ENCODE results near the gene TWNK.

Gene TWNK

DNA sequence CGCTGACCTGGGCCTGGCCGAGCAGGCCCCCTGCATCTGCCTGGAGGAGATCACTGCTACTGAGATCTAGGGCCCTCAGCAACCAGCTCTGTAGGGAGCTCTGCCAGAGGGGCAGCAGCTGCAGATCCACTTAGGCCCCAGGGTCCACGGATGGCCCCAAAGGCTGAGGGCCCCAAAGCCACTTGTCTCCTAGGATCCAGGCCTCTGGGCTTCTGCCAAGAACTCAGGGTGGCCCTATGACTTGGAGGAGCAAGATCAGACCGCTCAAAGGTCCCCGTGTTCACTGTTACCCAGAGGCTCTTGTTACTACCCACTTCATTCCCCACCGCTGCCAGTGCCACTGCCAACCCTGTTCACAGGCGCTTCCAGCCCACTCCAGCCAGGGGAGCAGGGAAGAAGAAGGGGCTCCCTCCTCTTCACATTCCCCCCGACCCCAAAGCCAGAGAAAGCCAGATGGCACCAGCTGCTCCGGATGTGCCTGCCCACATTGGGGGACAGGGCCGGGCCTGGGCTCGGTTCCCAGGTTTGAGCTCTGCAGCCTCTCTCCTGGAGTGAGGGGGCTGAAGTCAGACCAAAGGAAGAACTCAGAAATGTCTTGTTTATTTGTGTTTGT is 19.9 kb downstream of the TWNK start:
- peaks cover 23% of the 10 kb centered on the region for H3K4me1 ChIP-seq (ENCODE audit: insufficient read depth, low read length)
- no peak overlapping the region for H3K4me3 ChIP-seq (ENCODE audit: low read depth in 1 of 2, low read length in 2 of 2)
- no peak overlapping the region for H3K9ac ChIP-seq (ENCODE audit: low read length)
- no peaks in the 10 kb centered on the region for H3K27me3 ChIP-seq (ENCODE audit: control insufficient read depth in 1 of 2, insufficient read depth in 2 of 2, low read length in 2 of 2)
- H3K27ac ChIP-seq (ENCODE audit: low read depth, low read length) = peak overlapping the region; percentile 58
- no peaks in the 10 kb centered on the region for H3K9me3 ChIP-seq (ENCODE audit: low read length)
- H3K36me3 ChIP-seq (ENCODE audit: insufficient read depth, low read length) = peaks cover 32% of the 10 kb centered on the region

DNA sequence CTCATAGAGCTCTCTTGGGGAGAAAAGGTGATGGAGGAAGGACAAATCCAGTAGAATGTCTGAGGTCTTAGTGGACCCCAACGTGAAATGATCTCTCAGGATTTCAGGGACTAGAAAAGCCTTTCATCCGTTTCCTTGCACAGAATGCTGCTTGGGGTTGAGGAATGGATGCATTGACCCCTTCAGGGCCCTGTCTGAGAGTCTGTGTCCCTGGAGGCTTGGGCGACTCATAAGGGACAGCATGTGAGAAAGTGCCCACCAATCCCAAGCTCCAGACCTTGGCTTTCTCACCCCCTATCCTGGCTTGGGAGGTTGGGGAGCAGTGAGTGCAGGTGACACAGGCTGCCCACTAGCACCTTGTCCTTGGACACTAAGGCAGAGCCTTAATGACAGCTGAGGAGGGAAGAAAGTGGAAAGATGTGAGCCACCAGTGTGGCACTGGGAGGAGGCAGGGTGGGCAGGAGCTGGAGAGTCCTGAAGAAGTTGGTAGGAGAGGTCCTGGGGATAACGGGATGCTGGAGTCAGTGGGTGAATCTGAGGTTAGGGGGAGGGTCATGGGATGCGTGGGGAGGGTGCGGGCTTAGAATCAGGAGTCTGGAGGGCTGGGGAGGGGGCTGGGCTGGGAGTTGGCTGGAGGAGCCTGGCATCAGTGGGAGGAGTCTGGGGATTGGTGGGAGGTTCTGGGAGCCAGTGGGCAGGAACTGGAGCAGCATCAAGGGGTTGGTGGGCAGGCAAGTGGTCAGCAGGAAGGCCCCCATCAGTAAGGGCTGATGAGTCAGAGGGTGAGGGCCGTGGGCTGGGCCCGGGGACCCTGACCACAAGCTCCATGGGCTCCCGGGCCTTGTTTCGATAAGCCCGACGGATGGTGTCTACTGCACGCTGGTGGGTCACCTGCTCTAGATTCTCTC is 20.8 kb downstream of the TWNK start:
- no peaks in the 10 kb centered on the region for H3K9me3 ChIP-seq (ENCODE audit: low read length)
- H3K27ac ChIP-seq (ENCODE audit: low read depth, low read length) = peak overlapping the region; percentile 25
- peaks cover 22% of the 10 kb centered on the region for H3K4me1 ChIP-seq (ENCODE audit: insufficient read depth, low read length)
- H3K4me3 ChIP-seq (ENCODE audit: low read depth in 1 of 2, low read length in 2 of 2) = no peak overlapping the region
- H3K9ac ChIP-seq (ENCODE audit: low read length) = peak overlapping the region; percentile 35
- H3K27me3 ChIP-seq (ENCODE audit: control insufficient read depth in 1 of 2, insufficient read depth in 2 of 2, low read length in 2 of 2) = no peaks in the 10 kb centered on the region
- peaks cover 26% of the 10 kb centered on the region for H3K36me3 ChIP-seq (ENCODE audit: insufficient read depth, low read length)

DNA sequence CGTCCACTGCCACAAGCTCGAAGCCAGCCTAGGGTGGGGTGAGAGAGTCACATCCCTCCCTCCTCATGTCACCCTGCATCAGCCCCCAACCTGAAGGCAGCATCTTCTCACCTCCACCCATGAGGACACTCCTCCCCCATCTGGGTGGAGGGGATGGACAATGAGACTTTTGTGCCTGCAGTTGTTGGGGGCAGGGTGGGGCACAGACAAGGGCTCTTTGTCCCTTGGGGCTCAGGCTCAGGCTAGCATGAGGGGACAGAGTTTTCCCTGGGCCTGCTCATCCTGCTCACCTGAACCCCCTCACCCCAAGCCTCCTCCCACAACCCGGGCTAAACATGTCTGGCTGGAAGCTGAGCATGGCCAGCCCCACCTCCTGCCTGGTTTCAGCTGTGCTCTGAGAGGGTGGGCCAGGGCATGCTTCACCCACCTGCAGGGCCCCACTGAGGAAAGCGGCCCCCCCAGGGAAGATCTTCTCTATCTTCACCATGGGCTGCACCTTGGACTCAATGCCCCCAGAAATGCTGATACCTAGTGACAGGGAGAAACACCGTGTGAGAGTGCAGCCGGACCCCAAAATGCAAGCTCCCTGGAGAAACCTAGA is 21.6 kb downstream of the TWNK start:
- Histone ChIP-seq H3K4me1 (ENCODE audit: insufficient read depth, low read length) (peaks cover 27% of the 10 kb centered on the region), H3K27me3 (ENCODE audit: control insufficient read depth in 1 of 2, insufficient read depth in 2 of 2, low read length in 2 of 2) (no peaks in the 10 kb centered on the region), H3K9ac (ENCODE audit: low read length) (no peak overlapping the region), H3K4me3 (ENCODE audit: low read depth in 1 of 2, low read length in 2 of 2) (no peak overlapping the region), H3K9me3 (ENCODE audit: low read length) (no peaks in the 10 kb centered on the region), H3K27ac (ENCODE audit: low read depth, low read length) (peak overlapping the region; percentile 6), H3K36me3 (ENCODE audit: insufficient read depth, low read length) (peaks cover 18% of the 10 kb centered on the region)

DNA sequence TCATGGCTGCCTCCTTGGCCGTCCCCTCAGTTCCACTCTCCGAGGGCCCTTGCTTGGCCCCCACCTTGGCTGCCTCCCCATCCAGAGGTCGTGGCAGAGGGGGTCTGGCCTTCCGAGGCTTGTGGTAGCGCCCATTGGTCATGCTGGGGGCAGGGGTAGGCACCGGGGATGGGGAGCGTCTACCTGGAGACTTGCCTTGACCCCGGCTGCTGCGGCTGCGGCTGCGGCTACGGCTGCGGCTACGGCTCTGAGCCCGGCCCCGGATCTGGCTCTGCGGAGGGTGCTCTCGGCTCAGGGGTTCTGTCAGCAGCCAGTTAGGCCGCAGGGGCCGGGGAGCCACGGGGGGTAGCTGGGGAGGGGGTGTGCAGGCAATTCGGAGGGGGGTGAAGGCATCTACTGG is 23.0 kb downstream of the TWNK start:
- H3K36me3 ChIP-seq (ENCODE audit: insufficient read depth, low read length) = peaks cover 10% of the 10 kb centered on the region
- no peak overlapping the region for H3K27ac ChIP-seq (ENCODE audit: low read depth, low read length)
- H3K27me3 ChIP-seq (ENCODE audit: control insufficient read depth in 1 of 2, insufficient read depth in 2 of 2, low read length in 2 of 2) = no peaks in the 10 kb centered on the region
- no peaks in the 10 kb centered on the region for H3K9me3 ChIP-seq (ENCODE audit: low read length)
- no peak overlapping the region for H3K4me3 ChIP-seq (ENCODE audit: low read depth in 1 of 2, low read length in 2 of 2)
- peaks cover 30% of the 10 kb centered on the region for H3K4me1 ChIP-seq (ENCODE audit: insufficient read depth, low read length)
- no peak overlapping the region for H3K9ac ChIP-seq (ENCODE audit: low read length)

DNA sequence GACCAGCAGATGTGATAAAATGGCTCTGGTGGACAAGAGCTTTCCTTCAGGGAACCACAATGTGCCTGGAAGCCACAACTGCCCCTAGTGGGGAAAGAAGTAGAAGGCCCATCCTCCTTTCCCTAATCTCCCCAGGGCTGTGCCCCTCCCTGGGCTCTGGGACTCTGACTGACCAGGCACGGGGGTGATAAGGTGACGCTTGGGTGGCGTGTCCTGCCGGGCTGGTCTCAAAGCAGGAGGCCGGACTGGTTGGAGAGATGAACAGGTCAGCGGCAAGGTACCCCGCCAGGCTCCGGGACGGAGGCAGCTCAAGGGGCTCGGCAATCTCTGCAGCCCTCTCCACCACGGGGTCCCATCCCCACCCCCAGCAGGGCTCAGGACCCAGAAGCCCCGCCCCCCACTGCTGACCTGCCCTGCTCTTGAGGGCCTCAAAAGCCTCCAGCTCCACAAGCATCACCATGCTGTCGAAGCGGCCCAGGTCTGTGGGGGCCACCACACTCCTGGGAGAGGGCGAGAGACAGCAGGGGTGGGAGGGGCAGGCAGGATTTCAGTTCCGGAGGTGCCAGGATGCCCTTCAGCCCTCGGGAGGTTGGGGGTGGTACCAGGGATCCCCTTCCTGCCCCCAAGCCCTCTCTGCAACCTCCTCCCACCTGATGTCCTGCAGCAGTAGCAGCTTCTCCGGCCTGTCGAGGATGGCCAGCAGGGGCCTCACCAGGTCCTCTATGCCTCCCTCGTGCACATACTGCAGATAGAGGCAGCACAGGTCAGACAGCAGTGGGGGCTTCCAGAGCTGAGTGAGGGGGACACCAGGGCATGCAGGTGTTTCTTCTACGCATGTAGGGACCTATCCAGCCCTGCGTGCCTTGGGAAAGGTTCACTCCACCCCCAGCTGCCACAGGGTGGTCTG is 24.4 kb downstream of the TWNK start:
- H3K9me3 ChIP-seq (ENCODE audit: low read length) = no peaks in the 10 kb centered on the region
- no peak overlapping the region for H3K27ac ChIP-seq (ENCODE audit: low read depth, low read length)
- no peak overlapping the region for H3K4me3 ChIP-seq (ENCODE audit: low read depth in 1 of 2, low read length in 2 of 2)
- H3K27me3 ChIP-seq (ENCODE audit: control insufficient read depth in 1 of 2, insufficient read depth in 2 of 2, low read length in 2 of 2) = peaks cover 0 to 12% of the 10 kb centered on the region in 2 donors
- H3K9ac ChIP-seq (ENCODE audit: low read length) = no peak overlapping the region
- H3K36me3 ChIP-seq (ENCODE audit: insufficient read depth, low read length) = no peaks in the 10 kb centered on the region
- H3K4me1 ChIP-seq (ENCODE audit: insufficient read depth, low read length) = peaks cover 30% of the 10 kb centered on the region

DNA sequence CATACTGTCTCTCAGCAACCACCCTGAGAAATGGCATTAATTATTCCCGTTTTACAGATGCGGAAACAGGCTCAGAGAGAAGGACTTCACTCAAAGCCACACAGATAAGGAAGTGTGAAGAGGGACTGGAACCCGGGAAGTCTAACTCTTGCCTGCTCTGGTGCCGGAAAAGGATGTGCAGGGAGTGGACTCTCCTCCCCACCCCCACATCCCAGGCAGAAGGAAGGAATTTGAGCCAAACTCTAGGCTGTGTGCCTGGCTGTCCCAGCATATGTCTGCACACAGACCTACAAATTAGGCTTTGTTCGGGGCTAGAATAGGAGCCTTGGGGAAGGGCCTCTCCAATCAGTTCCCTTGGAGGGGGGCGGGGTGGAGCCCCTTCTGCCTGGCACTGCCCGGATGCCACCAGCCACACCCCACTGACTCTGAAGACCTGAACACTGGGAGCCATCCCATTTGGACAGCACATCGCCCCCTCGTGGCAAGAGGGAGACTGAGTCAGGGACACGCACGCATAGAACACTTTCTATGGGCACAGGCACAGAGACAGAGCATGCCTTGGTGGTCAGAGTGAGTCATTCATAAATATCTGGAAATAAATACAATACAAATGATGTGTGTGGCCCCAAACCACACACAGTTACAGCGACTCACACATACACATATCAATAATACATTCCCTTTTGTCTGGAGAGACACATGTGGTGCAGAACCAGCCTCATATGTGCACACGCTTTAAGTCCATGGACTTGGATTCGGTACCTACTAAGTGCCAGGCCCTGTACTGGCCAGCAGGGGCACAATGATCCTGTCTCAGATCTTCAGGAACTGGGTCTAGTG is 25.4 kb downstream of the TWNK start:
- H3K27ac ChIP-seq (ENCODE audit: low read depth, low read length) = peak overlapping the region; percentile 31

DNA sequence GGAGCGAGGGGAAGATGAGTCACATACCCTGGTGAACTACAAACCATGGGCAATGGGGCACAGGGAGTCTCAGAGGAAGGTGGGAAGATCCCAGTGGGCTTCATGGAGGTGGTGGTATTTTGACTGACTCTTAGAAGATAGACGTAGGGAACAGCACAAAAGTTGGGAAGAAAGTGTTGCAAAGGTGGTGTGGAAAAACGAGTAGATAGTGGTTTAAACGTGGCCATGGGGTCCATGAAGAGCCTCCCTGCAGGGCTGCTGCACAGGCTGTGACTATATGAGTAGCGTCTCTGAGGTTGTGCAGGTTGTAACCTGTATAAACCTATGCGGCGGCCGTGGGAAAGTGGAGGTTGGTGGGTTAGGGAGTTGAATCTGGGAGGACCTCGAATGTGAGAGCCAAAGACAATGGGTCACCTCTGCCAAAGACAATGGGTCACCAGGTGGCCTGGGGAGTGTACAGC is 26.1 kb downstream of the TWNK start:
- peaks cover 20% of the 10 kb centered on the region for H3K4me1 ChIP-seq (ENCODE audit: insufficient read depth, low read length)
- H3K9me3 ChIP-seq (ENCODE audit: low read length) = no peaks in the 10 kb centered on the region
- no peak overlapping the region for H3K4me3 ChIP-seq (ENCODE audit: low read depth in 1 of 2, low read length in 2 of 2)
- H3K27ac ChIP-seq (ENCODE audit: low read depth, low read length) = peak overlapping the region; percentile 27
- H3K9ac ChIP-seq (ENCODE audit: low read length) = no peak overlapping the region
- peaks cover 0 to 13% of the 10 kb centered on the region in 2 donors for H3K27me3 ChIP-seq (ENCODE audit: control insufficient read depth in 1 of 2, insufficient read depth in 2 of 2, low read length in 2 of 2)
- no peaks in the 10 kb centered on the region for H3K36me3 ChIP-seq (ENCODE audit: insufficient read depth, low read length)

More for the DNA sequence above, 25.4 kb downstream of the TWNK start:
- Histone ChIP-seq H3K9ac (ENCODE audit: low read length) (no peak overlapping the region), H3K36me3 (ENCODE audit: insufficient read depth, low read length) (no peaks in the 10 kb centered on the region), H3K4me3 (ENCODE audit: low read depth in 1 of 2, low read length in 2 of 2) (no peak overlapping the region), H3K27me3 (ENCODE audit: control insufficient read depth in 1 of 2, insufficient read depth in 2 of 2, low read length in 2 of 2) (peaks cover 0 to 12% of the 10 kb centered on the region in 2 donors), H3K4me1 (ENCODE audit: insufficient read depth, low read length) (peaks cover 27% of the 10 kb centered on the region), H3K9me3 (ENCODE audit: low read length) (no peaks in the 10 kb centered on the region)

DNA sequence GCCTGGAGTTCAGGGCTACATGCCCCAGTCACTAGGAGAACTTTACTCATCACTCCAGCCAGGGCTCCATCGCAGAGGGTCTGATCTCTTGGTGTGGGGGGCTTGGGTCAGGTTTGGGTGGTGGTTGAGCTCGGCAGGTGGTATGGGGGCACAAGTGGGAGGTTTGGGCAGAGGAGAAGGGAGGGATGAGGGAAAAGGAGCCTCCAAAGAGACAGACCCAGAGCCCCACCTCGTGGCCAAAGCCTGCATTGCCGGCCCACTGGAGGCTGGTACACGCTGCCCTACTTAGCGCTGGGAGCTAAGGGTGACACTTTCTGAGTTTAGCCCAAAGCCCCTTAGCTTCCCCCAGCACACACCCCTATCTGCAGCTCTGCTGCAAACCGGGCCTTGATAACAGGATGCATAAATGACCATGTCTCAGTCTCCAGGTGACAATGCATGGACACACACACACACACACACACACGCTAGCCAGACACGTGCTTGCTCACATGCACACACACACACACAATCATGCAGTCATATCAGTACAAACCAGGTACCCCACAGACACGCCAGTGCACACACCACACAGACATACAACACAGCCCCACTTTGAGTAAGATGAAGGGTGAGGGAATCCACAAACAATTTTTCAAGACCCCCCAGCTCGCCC is 27.0 kb downstream of the TWNK start:
- Histone ChIP-seq H3K27ac (ENCODE audit: low read depth, low read length) (no peak overlapping the region), H3K9ac (ENCODE audit: low read length) (no peak overlapping the region)

DNA sequence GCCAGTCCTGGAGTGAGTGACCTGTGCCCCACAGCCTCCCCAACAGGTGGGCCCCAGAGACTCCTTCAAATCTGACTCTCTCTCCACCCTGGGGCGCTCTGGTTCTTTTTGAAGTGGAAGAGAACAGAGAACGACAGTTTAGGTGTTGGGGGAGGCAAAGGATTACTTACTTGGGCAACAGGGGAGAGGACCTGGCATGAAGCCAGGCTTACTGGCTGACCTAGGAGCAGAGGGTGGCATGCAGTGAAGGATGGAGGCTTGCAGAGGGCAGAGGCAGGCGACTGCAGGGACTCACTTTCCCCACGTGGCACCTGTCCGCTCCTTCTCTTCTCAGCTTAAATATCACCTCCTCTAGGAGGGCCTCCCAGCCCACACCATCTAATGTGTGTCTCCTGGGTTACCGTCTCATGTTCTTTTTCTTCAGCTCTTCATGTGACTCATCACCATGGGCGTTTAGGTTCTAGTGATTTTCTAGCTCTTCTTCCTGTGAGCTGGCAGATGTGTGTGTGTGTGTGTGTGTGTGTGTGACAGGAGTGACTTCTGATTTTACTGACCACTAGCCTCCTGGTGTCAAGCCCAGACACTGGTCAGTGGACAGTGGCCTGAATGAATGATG is 27.7 kb downstream of the TWNK start:
- Histone ChIP-seq H3K27me3 (ENCODE audit: control insufficient read depth in 1 of 2, insufficient read depth in 2 of 2, low read length in 2 of 2) (peaks cover 0 to 21% of the 10 kb centered on the region in 2 donors), H3K4me1 (ENCODE audit: insufficient read depth, low read length) (peaks cover 19% of the 10 kb centered on the region), H3K27ac (ENCODE audit: low read depth, low read length) (no peak overlapping the region), H3K4me3 (ENCODE audit: low read depth in 1 of 2, low read length in 2 of 2) (no peak overlapping the region), H3K36me3 (ENCODE audit: insufficient read depth, low read length) (no peaks in the 10 kb centered on the region), H3K9me3 (ENCODE audit: low read length) (no peaks in the 10 kb centered on the region), H3K9ac (ENCODE audit: low read length) (no peak overlapping the region)

More for the DNA sequence above, 27.0 kb downstream of the TWNK start:
- peaks cover 0 to 21% of the 10 kb centered on the region in 2 donors for H3K27me3 ChIP-seq (ENCODE audit: control insufficient read depth in 1 of 2, insufficient read depth in 2 of 2, low read length in 2 of 2)
- no peak overlapping the region for H3K4me3 ChIP-seq (ENCODE audit: low read depth in 1 of 2, low read length in 2 of 2)
- no peaks in the 10 kb centered on the region for H3K9me3 ChIP-seq (ENCODE audit: low read length)
- no peaks in the 10 kb centered on the region for H3K36me3 ChIP-seq (ENCODE audit: insufficient read depth, low read length)
- peaks cover 19% of the 10 kb centered on the region for H3K4me1 ChIP-seq (ENCODE audit: insufficient read depth, low read length)
